ENCODE measurements around the gene COL26A1. TPM values are rescaled to one million over a fixed set of nuclear protein-coding genes. Genes with fewer than 3 reads are reported as not detected.

Gene COL26A1
- total RNA-seq, 6 experiments from 2014 or later, result 1.4 to 5.4 (median 3.0) TPM

GRCh38 chr7:101531726-101532357 is 169.2 kb downstream of the COL26A1 start:
- no peak overlapping the region for H3K4me3 ChIP-seq
- ATAC-seq (no peak), DNase-seq (no peak)
- intact Hi-C loops (cut with DNase I), result no loop called here
- 84% methylated on average over 14 of the region's 16 CpGs for WGBS (ENCODE audit: insufficient coverage, low coverage, low lambda C conversion rate, missing lambda C conversion rate)
- H3K9me3 ChIP-seq, result no peaks in the 10 kb centered on the region
- H3K4me1 ChIP-seq, result peaks cover 0 to 29% (median 11%) of the 10 kb centered on the region in 4 donors
- TF ChIP-seq POLR2A (IDR thresholded peaks at IDR 0.05) (no peak), CTCF (IDR thresholded peaks at IDR 0.05) (no peak)
- H3K27me3 ChIP-seq, result no peaks in the 10 kb centered on the region
- no peaks in the 10 kb centered on the region for H3K36me3 ChIP-seq
- no peak overlapping the region for H3K27ac ChIP-seq

GRCh38 chr7:101532400-101533102 is 169.9 kb downstream of the COL26A1 start:
- DNase-seq (no peak), ATAC-seq (no peak)
- H3K4me1 ChIP-seq, result peaks cover 0 to 33% (median 14%) of the 10 kb centered on the region in 4 donors
- no peak overlapping the region for H3K27ac ChIP-seq
- H3K36me3 ChIP-seq, result no peaks in the 10 kb centered on the region
- intact Hi-C loops (cut with DNase I), result no loop called here
- TF ChIP-seq POLR2A (IDR thresholded peaks at IDR 0.05), result no peak
- TF ChIP-seq CTCF (IDR thresholded peaks at IDR 0.05), result no peak
- no peaks in the 10 kb centered on the region for H3K9me3 ChIP-seq
- WGBS (ENCODE audit: insufficient coverage, low coverage, low lambda C conversion rate, missing lambda C conversion rate), result 95% methylated on average over 3 of the region's 4 CpGs
- no peaks in the 10 kb centered on the region for H3K27me3 ChIP-seq
- H3K4me3 ChIP-seq, result no peak overlapping the region

GRCh38 chr7:101533103-101533465 is 170.4 kb downstream of the COL26A1 start:
- no peaks in the 10 kb centered on the region for H3K27me3 ChIP-seq
- DNase-seq (no peak), ATAC-seq (no peak)
- H3K4me3 ChIP-seq, result no peak overlapping the region
- TF ChIP-seq POLR2A (IDR thresholded peaks at IDR 0.05) (no peak), CTCF (IDR thresholded peaks at IDR 0.05) (no peak)
- no peak overlapping the region for H3K27ac ChIP-seq
- WGBS (ENCODE audit: insufficient coverage, low coverage, low lambda C conversion rate, missing lambda C conversion rate), result no CpG with 5 or more reads among the region's 7 CpGs
- intact Hi-C loops (cut with DNase I), result no loop called here
- peaks cover 0 to 33% (median 15%) of the 10 kb centered on the region in 4 donors for H3K4me1 ChIP-seq
- H3K36me3 ChIP-seq, result no peaks in the 10 kb centered on the region
- H3K9me3 ChIP-seq, result no peaks in the 10 kb centered on the region

GRCh38 chr7:101534015-101534803 is 171.5 kb downstream of the COL26A1 start:
- intact Hi-C loops (cut with DNase I), result no loop called here
- Histone ChIP-seq H3K4me3 (no peak overlapping the region), H3K4me1 (peaks cover 0 to 32% (median 15%) of the 10 kb centered on the region in 4 donors), H3K9me3 (no peaks in the 10 kb centered on the region), H3K36me3 (no peaks in the 10 kb centered on the region), H3K27ac (no peak overlapping the region), H3K27me3 (no peaks in the 10 kb centered on the region)
- TF ChIP-seq CTCF (IDR thresholded peaks at IDR 0.05), result no peak
- no peak for TF ChIP-seq POLR2A (IDR thresholded peaks at IDR 0.05)
- WGBS (ENCODE audit: insufficient coverage, low coverage, low lambda C conversion rate, missing lambda C conversion rate), result 83% methylated on average over 1 of the region's 8 CpGs
- ATAC-seq, result no peak
- no peak for DNase-seq
